Measurements from ENCODE around the gene SATB1. TPM values are rescaled to one million over a fixed set of nuclear protein-coding genes. Genes with fewer than 3 reads are reported as not detected.
"Not testable (repeated sequence)": the region's sequence is repeated elsewhere in the genome, so short reads cannot be mapped to it uniquely, and the experiment has no call there.

Gene SATB1
- 100 to 1,000 TPM; 414 to 494 TPM for total RNA-seq

- H3K36me3 Mint-ChIP-seq (ENCODE audit: low read depth) = peaks cover 100% of the 10 kb centered on the region
- peak; percentile 59 for ATAC-seq (replicated peaks)
- H3K27ac Mint-ChIP-seq = peak within 1 kb of the TSS; percentile 89
- H3K4me3 Mint-ChIP-seq = peak within 1 kb of the TSS; percentile 88
- H3K27me3 Mint-ChIP-seq = no peaks in the 10 kb centered on the region
- no peaks in the 10 kb centered on the region for H3K9me3 Mint-ChIP-seq
- H3K4me1 Mint-ChIP-seq = peaks cover 46% of the 10 kb centered on the region
Observed at GRCh38 chr3:18424729-18425640, at the start of gene SATB1. SATB1 (minus strand) TSS chr3:18425339; CDS start chr3:18420967, 4,372 bp downstream.

GRCh38 chr3:18474202-18474601, 49.1 kb upstream of the SATB1 start:
- H3K4me3 Mint-ChIP-seq = no peak overlapping the region
- peaks cover 5% of the 10 kb centered on the region for H3K4me1 Mint-ChIP-seq
- no peaks in the 10 kb centered on the region for H3K27me3 Mint-ChIP-seq
- no peaks in the 10 kb centered on the region for H3K9me3 Mint-ChIP-seq
- H3K36me3 Mint-ChIP-seq (ENCODE audit: low read depth) = peaks cover 61% of the 10 kb centered on the region
- ATAC-seq (replicated peaks) = no peak
- peak overlapping the region; percentile 2 for H3K27ac Mint-ChIP-seq

- Mint-ChIP-seq H3K4me1 (peaks cover 17% of the 10 kb centered on the region), H3K27me3 (no peaks in the 10 kb centered on the region), H3K36me3 (ENCODE audit: low read depth) (peaks cover 88% of the 10 kb centered on the region), H3K4me3 (no peak overlapping the region), H3K27ac (peak overlapping the region; percentile 9), H3K9me3 (no peaks in the 10 kb centered on the region)
- no peak for ATAC-seq (replicated peaks)
Observed at GRCh38 chr3:18469775-18470174, 44.6 kb upstream of the SATB1 start.

GRCh38 chr3:18466136-18466535, 41.0 kb upstream of the SATB1 start:
- H3K27me3 Mint-ChIP-seq = no peaks in the 10 kb centered on the region
- H3K4me1 Mint-ChIP-seq = peaks cover 17% of the 10 kb centered on the region
- H3K4me3 Mint-ChIP-seq = no peak overlapping the region
- H3K9me3 Mint-ChIP-seq = no peaks in the 10 kb centered on the region
- ATAC-seq (replicated peaks) = no peak
- peaks cover 77% of the 10 kb centered on the region for H3K36me3 Mint-ChIP-seq (ENCODE audit: low read depth)
- H3K27ac Mint-ChIP-seq = no peak overlapping the region

- peaks cover 3% of the 10 kb centered on the region for H3K9me3 Mint-ChIP-seq
- no peak overlapping the region for H3K4me3 Mint-ChIP-seq
- H3K4me1 Mint-ChIP-seq = peaks cover 17% of the 10 kb centered on the region
- H3K36me3 Mint-ChIP-seq (ENCODE audit: low read depth) = peaks cover 55% of the 10 kb centered on the region
- no peaks in the 10 kb centered on the region for H3K27me3 Mint-ChIP-seq
- no peak for ATAC-seq (replicated peaks)
- no peak overlapping the region for H3K27ac Mint-ChIP-seq
Observed at GRCh38 chr3:18454766-18455165, 29.6 kb upstream of the SATB1 start.

GRCh38 chr3:18449618-18450017, 24.5 kb upstream of the SATB1 start:
- peaks cover 25% of the 10 kb centered on the region for H3K4me1 Mint-ChIP-seq
- H3K27ac Mint-ChIP-seq = peak overlapping the region; percentile 53
- H3K9me3 Mint-ChIP-seq; ATAC-seq (replicated peaks); H3K27me3 Mint-ChIP-seq: not testable (repeated sequence)
- peaks cover 89% of the 10 kb centered on the region for H3K36me3 Mint-ChIP-seq (ENCODE audit: low read depth)
- peak overlapping the region; percentile 96 for H3K4me3 Mint-ChIP-seq

- no peak for ATAC-seq (replicated peaks)
- Mint-ChIP-seq H3K4me1 (peaks cover 18% of the 10 kb centered on the region), H3K9me3 (peaks cover 5% of the 10 kb centered on the region), H3K27ac (peak overlapping the region; percentile 99), H3K36me3 (ENCODE audit: low read depth) (peaks cover 89% of the 10 kb centered on the region), H3K4me3 (peak overlapping the region; percentile 96), H3K27me3 (no peaks in the 10 kb centered on the region)
Observed at GRCh38 chr3:18447720-18448119, 22.6 kb upstream of the SATB1 start.

- Mint-ChIP-seq H3K27ac (peak overlapping the region; percentile 99), H3K4me1 (peaks cover 15% of the 10 kb centered on the region), H3K36me3 (ENCODE audit: low read depth) (peaks cover 90% of the 10 kb centered on the region), H3K4me3 (peak overlapping the region; percentile 96), H3K27me3 (no peaks in the 10 kb centered on the region), H3K9me3 (peaks cover 5% of the 10 kb centered on the region)
- ATAC-seq (replicated peaks) = no peak
Observed at GRCh38 chr3:18446149-18446825, 21.1 kb upstream of the SATB1 start.

- Mint-ChIP-seq H3K4me3 (peak overlapping the region; percentile 96), H3K36me3 (ENCODE audit: low read depth) (peaks cover 93% of the 10 kb centered on the region), H3K27me3 (no peaks in the 10 kb centered on the region), H3K4me1 (peaks cover 15% of the 10 kb centered on the region), H3K9me3 (peaks cover 5% of the 10 kb centered on the region), H3K27ac (peak overlapping the region; percentile 99)
- ATAC-seq (replicated peaks) = peak; percentile 46
Observed at GRCh38 chr3:18445401-18446148, 20.4 kb upstream of the SATB1 start.

GRCh38 chr3:18444595-18445400, 19.7 kb upstream of the SATB1 start:
- Mint-ChIP-seq H3K27ac (peak overlapping the region; percentile 99), H3K9me3 (peaks cover 5% of the 10 kb centered on the region), H3K4me1 (peaks cover 15% of the 10 kb centered on the region), H3K4me3 (peak overlapping the region; percentile 96), H3K27me3 (no peaks in the 10 kb centered on the region), H3K36me3 (ENCODE audit: low read depth) (peaks cover 94% of the 10 kb centered on the region)
- ATAC-seq (replicated peaks) = peak; percentile 66

GRCh38 chr3:18443665-18444594, 18.8 kb upstream of the SATB1 start:
- Mint-ChIP-seq H3K27me3 (no peaks in the 10 kb centered on the region), H3K4me1 (peaks cover 9% of the 10 kb centered on the region), H3K27ac (peak overlapping the region; percentile 97), H3K36me3 (ENCODE audit: low read depth) (peaks cover 94% of the 10 kb centered on the region), H3K9me3 (peaks cover under 1% of the 10 kb centered on the region), H3K4me3 (peak overlapping the region; percentile 94)
- ATAC-seq (replicated peaks) = peak; percentile 1

GRCh38 chr3:18442756-18443664, 17.9 kb upstream of the SATB1 start:
- H3K9me3 Mint-ChIP-seq = no peaks in the 10 kb centered on the region
- peak overlapping the region; percentile 94 for H3K4me3 Mint-ChIP-seq
- H3K27me3 Mint-ChIP-seq = no peaks in the 10 kb centered on the region
- peak; percentile 45 for ATAC-seq (replicated peaks)
- peaks cover 9% of the 10 kb centered on the region for H3K4me1 Mint-ChIP-seq
- H3K27ac Mint-ChIP-seq = peak overlapping the region; percentile 97
- H3K36me3 Mint-ChIP-seq (ENCODE audit: low read depth) = peaks cover 94% of the 10 kb centered on the region
